ENCODE results near the gene IL12RB1.

GRCh38 chr19:18101268-18101667 is 14.5 kb upstream of the IL12RB1 start:
- TF ChIP-seq CTCF (IDR thresholded peaks at IDR 0.05), result no peak
- no peak for TF ChIP-seq POLR2AphosphoS5 (IDR thresholded peaks at IDR 0.05; ENCODE audit: insufficient read depth in 1 of 2, low read depth in 1 of 2)
- no peak for TF ChIP-seq POLR2A (IDR thresholded peaks at IDR 0.05)
